Measurements from ENCODE around the gene GRID1.
"Not testable (repeated sequence)": the region's sequence is repeated elsewhere in the genome, so short reads cannot be mapped to it uniquely, and the experiment has no call there.

Gene GRID1

GRCh38 chr10:86058964-86059363 lies 307.6 kb downstream of the GRID1 start:
- no peak for DNase-seq

GRCh38 chr10:86057708-86058107 lies 308.9 kb downstream of the GRID1 start:
- DNase-seq = no peak

GRCh38 chr10:86056672-86057071 lies 309.9 kb downstream of the GRID1 start:
- no peak for DNase-seq

GRCh38 chr10:86055928-86056327 lies 310.7 kb downstream of the GRID1 start:
- no peak for DNase-seq

- no peak for DNase-seq
Observed at GRCh38 chr10:86053675-86054074, 312.9 kb downstream of the GRID1 start.

- DNase-seq = no peak
Observed at GRCh38 chr10:86051586-86051985, 315.0 kb downstream of the GRID1 start.

GRCh38 chr10:86049442-86049841 lies 317.2 kb downstream of the GRID1 start:
- DNase-seq = no peak

- no peak for DNase-seq
Observed at GRCh38 chr10:86048973-86049372, 317.6 kb downstream of the GRID1 start.

- DNase-seq = no peak
Observed at GRCh38 chr10:86048571-86048970, 318.0 kb downstream of the GRID1 start.

- DNase-seq = no peak
Observed at GRCh38 chr10:86047588-86047987, 319.0 kb downstream of the GRID1 start.

- DNase-seq = no peak
Observed at GRCh38 chr10:86046845-86047460, 319.6 kb downstream of the GRID1 start.

GRCh38 chr10:86045896-86046295 lies 320.7 kb downstream of the GRID1 start:
- DNase-seq = no peak

GRCh38 chr10:86044029-86044428 lies 322.6 kb downstream of the GRID1 start:
- no peak for DNase-seq

- DNase-seq = no peak
Observed at GRCh38 chr10:86043236-86043635, 323.4 kb downstream of the GRID1 start.

GRCh38 chr10:86042161-86042560 lies 324.4 kb downstream of the GRID1 start:
- no peak for DNase-seq

- DNase-seq = no peak
Observed at GRCh38 chr10:86041116-86041515, 325.5 kb downstream of the GRID1 start.

GRCh38 chr10:86038371-86038770 lies 328.2 kb downstream of the GRID1 start:
- no peak for DNase-seq

GRCh38 chr10:86037096-86037495 lies 329.5 kb downstream of the GRID1 start:
- no peak for DNase-seq

- DNase-seq = no peak
Observed at GRCh38 chr10:86036544-86036831, 330.1 kb downstream of the GRID1 start.

- DNase-seq = no peak
Observed at GRCh38 chr10:86035791-86036543, 330.6 kb downstream of the GRID1 start.

GRCh38 chr10:86034710-86035109 lies 331.9 kb downstream of the GRID1 start:
- no peak for DNase-seq

GRCh38 chr10:86033581-86033980 lies 333.0 kb downstream of the GRID1 start:
- DNase-seq = no peak

- not testable (repeated sequence) for DNase-seq
Observed at GRCh38 chr10:86032087-86032486, 334.5 kb downstream of the GRID1 start.

- no peak for DNase-seq
Observed at GRCh38 chr10:86030312-86030711, 336.3 kb downstream of the GRID1 start.

GRCh38 chr10:86027346-86027745 lies 339.2 kb downstream of the GRID1 start:
- no peak for DNase-seq

All from fibroblast of skin of abdomen (primary cell).